ENCODE results near the gene C1orf210. TPM values are rescaled to one million over a fixed set of nuclear protein-coding genes. Genes with fewer than 3 reads are reported as not detected.

C1orf210 gene
- total RNA-seq, 1 experiment from 2014 or later, result 12.8 TPM

- ATAC-seq (no peak), DNase-seq (ENCODE audit: low spot score) (no peak)
- Mint-ChIP-seq H3K27ac (no peak overlapping the region), H3K4me3 (no peak overlapping the region), H3K36me3 (peaks cover 20% of the 10 kb centered on the region), H3K9me3 (peaks cover 26% of the 10 kb centered on the region), H3K4me1 (peaks cover 25% of the 10 kb centered on the region), H3K27me3 (ENCODE audit: low read depth) (peaks cover 17% of the 10 kb centered on the region)
- TF ChIP-seq IRF2 (CRISPR knock-in tag; IDR thresholded peaks at IDR 0.05; ENCODE audit: borderline replicate concordance, low read depth) (no peak), MXD4 (CRISPR knock-in tag; IDR thresholded peaks at IDR 0.05; ENCODE audit: borderline replicate concordance) (no peak), TCF7 (CRISPR knock-in tag; IDR thresholded peaks at IDR 0.05; ENCODE audit: low read depth) (no peak), ESRRA (CRISPR knock-in tag; IDR thresholded peaks at IDR 0.05; ENCODE audit: borderline replicate concordance) (no peak), FOXJ3 (CRISPR knock-in tag; IDR thresholded peaks at IDR 0.05; ENCODE audit: borderline replicate concordance) (no peak), ARID4B (CRISPR knock-in tag; IDR thresholded peaks at IDR 0.05; ENCODE audit: borderline replicate concordance) (no peak), FOXP4 (CRISPR knock-in tag; IDR thresholded peaks at IDR 0.05) (no peak), NFE2L1 (CRISPR knock-in tag; IDR thresholded peaks at IDR 0.05) (no peak), SMAD3 (CRISPR knock-in tag; IDR thresholded peaks at IDR 0.05; ENCODE audit: borderline replicate concordance) (no peak), GTF2I (CRISPR knock-in tag; conservative IDR thresholded peaks at IDR 0.05) (no peak)
- TF ChIP-seq, protein P1, sequence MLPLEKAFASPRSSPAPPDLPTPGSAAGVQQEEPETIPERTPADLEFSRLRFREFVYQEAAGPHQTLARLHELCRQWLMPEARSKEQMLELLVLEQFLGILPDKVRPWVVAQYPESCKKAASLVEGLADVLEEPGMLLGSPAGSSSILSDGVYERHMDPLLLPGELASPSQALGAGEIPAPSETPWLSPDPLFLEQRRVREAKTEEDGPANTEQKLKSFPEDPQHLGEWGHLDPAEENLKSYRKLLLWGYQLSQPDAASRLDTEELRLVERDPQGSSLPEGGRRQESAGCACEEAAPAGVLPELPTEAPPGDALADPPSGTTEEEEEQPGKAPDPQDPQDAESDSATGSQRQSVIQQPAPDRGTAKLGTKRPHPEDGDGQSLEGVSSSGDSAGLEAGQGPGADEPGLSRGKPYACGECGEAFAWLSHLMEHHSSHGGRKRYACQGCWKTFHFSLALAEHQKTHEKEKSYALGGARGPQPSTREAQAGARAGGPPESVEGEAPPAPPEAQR (CRISPR knock-in tag; IDR thresholded peaks at IDR 0.05), result no peak
- CTCF ChIA-PET, result no interaction called here
- POLR2A ChIA-PET, result no interaction called here
Observed at GRCh38 chr1:43267818-43268425, 17.5 kb downstream of the C1orf210 start.

DNA sequence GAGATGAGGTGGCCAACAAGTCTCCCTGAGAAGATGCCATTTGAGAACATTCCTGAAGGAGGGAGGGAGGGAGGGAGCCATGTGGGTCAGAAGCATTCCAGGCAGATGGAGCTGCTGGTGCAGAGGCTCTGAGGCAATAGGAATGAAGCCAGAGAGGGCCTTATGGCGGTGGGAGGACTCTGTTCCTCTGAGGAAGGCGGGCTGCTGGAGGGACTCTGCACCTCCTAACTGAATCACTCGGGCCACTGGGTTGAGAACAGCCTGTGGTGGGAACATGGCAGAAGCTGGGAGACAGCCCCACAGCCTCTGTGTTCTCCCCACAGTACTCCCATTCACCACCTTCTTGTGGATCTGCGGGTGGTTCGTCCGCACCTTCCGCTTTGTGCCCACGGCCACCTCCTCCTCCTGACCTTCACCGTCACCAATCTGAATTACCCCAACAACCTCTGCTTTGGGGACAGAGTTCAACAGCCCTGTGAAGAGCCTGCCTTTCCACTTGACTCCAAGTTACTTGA lies 18.0 kb downstream of the C1orf210 start:
- ATAC-seq (no peak), DNase-seq (ENCODE audit: low spot score) (no peak)
- H3K27me3 Mint-ChIP-seq (ENCODE audit: low read depth), result peaks cover 20% of the 10 kb centered on the region
- H3K36me3 Mint-ChIP-seq, result peaks cover 26% of the 10 kb centered on the region
- H3K4me1 Mint-ChIP-seq, result peaks cover 25% of the 10 kb centered on the region
- CTCF ChIA-PET, result no interaction called here
- peaks cover 32% of the 10 kb centered on the region for H3K9me3 Mint-ChIP-seq
- no peak overlapping the region for H3K27ac Mint-ChIP-seq
- TF ChIP-seq TP53 (CRISPR knock-in tag; IDR thresholded peaks at IDR 0.05) (no peak), NR3C1 (CRISPR knock-in tag; conservative IDR thresholded peaks at IDR 0.05; ENCODE audit: low read depth) (no peak)
- TF ChIP-seq, protein P2, sequence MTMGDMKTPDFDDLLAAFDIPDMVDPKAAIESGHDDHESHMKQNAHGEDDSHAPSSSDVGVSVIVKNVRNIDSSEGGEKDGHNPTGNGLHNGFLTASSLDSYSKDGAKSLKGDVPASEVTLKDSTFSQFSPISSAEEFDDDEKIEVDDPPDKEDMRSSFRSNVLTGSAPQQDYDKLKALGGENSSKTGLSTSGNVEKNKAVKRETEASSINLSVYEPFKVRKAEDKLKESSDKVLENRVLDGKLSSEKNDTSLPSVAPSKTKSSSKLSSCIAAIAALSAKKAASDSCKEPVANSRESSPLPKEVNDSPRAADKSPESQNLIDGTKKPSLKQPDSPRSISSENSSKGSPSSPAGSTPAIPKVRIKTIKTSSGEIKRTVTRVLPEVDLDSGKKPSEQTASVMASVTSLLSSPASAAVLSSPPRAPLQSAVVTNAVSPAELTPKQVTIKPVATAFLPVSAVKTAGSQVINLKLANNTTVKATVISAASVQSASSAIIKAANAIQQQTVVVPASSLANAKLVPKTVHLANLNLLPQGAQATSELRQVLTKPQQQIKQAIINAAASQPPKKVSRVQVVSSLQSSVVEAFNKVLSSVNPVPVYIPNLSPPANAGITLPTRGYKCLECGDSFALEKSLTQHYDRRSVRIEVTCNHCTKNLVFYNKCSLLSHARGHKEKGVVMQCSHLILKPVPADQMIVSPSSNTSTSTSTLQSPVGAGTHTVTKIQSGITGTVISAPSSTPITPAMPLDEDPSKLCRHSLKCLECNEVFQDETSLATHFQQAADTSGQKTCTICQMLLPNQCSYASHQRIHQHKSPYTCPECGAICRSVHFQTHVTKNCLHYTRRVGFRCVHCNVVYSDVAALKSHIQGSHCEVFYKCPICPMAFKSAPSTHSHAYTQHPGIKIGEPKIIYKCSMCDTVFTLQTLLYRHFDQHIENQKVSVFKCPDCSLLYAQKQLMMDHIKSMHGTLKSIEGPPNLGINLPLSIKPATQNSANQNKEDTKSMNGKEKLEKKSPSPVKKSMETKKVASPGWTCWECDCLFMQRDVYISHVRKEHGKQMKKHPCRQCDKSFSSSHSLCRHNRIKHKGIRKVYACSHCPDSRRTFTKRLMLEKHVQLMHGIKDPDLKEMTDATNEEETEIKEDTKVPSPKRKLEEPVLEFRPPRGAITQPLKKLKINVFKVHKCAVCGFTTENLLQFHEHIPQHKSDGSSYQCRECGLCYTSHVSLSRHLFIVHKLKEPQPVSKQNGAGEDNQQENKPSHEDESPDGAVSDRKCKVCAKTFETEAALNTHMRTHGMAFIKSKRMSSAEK (CRISPR knock-in tag; IDR thresholded peaks at IDR 0.05; ENCODE audit: borderline replicate concordance), result no peak
- TF ChIP-seq, protein P3, sequence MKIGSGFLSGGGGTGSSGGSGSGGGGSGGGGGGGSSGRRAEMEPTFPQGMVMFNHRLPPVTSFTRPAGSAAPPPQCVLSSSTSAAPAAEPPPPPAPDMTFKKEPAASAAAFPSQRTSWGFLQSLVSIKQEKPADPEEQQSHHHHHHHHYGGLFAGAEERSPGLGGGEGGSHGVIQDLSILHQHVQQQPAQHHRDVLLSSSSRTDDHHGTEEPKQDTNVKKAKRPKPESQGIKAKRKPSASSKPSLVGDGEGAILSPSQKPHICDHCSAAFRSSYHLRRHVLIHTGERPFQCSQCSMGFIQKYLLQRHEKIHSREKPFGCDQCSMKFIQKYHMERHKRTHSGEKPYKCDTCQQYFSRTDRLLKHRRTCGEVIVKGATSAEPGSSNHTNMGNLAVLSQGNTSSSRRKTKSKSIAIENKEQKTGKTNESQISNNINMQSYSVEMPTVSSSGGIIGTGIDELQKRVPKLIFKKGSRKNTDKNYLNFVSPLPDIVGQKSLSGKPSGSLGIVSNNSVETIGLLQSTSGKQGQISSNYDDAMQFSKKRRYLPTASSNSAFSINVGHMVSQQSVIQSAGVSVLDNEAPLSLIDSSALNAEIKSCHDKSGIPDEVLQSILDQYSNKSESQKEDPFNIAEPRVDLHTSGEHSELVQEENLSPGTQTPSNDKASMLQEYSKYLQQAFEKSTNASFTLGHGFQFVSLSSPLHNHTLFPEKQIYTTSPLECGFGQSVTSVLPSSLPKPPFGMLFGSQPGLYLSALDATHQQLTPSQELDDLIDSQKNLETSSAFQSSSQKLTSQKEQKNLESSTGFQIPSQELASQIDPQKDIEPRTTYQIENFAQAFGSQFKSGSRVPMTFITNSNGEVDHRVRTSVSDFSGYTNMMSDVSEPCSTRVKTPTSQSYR (CRISPR knock-in tag; IDR thresholded peaks at IDR 0.05), result no peak
- no peak overlapping the region for H3K4me3 Mint-ChIP-seq
- POLR2A ChIA-PET, result no interaction called here
